GM19328 (cell line): ENCODE measurements around the gene FAM118B.
"Not testable (repeated sequence)": the region's sequence is repeated elsewhere in the genome, so short reads cannot be mapped to it uniquely, and the experiment has no call there.

ENCODE experiments used
- ATAC-seq: cut with Tn5 transposase; IDR thresholded peaks from one replicate; pipeline ENCODE4 v1.9.1; 2021; ENCODE audit warnings: mild to moderate bottlenecking, moderate library complexity; ENCODE audit not compliant: unreplicated experiment

FAM118B gene

DNA sequence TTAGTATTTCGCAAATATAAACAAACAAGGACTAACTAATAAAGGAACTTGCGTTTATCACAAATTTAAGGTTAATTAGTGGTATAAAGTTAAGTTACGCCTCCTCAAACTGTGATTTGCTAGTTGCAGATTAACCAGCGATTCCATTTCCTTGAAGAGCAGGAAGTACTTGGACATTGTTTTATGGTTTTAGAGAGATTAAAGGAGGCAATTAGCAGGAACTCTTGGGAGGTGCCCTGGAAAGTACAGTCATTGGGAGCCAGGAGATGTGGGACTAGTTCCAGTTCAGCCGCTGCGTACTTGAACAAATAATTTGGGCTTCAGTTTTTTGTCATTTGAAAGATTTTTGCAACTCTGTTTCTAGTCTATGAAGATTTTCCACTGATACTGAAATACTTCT, 3.3 kb downstream of the FAM118B start:
- no peak for ATAC-seq

DNA sequence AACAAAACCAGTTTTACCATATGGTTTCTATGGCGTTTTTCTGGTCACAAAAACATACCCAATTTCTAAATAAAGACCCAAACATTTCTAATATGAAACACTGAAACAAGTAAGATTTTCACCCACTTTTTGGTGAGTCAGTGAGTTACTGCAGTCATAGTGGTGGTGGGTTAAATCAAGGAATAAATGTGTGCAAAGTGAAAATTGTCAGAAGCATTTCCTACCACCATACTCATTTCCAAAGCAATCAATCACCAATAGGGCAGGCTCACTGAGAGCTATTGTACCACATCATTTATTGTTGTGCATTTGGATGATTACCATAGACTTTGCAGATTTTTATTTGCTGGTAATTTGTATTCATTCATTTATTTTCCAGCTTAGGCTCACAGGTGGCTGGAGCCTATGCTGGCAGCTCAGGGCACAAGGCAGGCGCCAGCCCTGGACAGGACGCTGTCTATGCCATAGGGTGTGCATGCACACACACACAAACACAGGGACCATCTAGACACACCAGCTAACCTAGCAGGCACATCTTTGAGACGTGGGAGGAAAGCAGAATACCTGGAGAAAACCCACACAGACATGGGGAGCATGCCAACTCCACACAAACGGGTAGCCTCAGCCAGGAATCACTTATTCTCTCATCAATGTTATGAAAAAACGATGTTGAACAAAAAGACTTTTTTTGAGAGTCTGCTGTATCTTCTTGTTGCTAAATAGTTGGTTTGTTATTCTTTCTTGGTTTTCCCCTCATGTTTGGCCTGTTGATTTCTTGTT, 5.1 kb downstream of the FAM118B start:
- ATAC-seq, result no peak

DNA sequence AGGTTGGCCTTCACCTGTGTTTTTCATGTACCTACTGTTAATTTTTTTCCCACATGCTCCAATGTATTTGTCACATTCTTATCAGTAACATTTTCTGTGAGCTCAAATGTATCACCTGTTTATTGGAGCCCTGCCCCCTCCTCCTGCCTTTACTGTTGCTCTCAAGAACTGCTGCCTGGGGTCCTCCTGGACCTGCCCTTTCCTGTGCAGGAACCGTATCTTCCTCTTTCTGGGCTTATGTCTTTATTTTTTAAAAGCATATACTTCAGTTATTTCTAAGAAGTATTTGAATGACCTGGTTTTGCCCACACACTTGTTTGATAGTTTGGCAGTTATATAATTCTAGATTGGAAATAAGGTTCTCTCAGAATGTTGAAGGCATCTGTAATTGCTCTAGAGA, 5.9 kb downstream of the FAM118B start:
- ATAC-seq, result no peak

DNA sequence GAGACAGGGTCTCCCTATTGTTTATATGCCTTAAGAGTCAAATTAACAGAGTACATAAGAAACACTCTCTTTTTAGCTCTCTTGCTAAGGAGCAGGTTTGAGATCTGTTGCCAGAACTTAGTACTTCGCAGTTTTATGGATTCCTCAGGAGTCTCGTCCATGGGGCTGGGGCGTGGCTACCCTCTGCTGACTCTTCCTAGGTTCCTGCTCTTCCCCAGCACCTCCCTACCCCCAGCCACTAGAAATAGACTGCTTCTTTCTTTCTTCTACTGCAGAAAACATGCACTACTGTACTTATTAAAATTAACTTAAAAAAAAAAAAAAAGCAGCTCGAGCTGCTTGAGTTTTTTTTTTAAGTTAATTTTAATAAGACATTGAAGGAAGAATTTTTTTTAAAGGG, 8.0 kb downstream of the FAM118B start:
- no peak for ATAC-seq

DNA sequence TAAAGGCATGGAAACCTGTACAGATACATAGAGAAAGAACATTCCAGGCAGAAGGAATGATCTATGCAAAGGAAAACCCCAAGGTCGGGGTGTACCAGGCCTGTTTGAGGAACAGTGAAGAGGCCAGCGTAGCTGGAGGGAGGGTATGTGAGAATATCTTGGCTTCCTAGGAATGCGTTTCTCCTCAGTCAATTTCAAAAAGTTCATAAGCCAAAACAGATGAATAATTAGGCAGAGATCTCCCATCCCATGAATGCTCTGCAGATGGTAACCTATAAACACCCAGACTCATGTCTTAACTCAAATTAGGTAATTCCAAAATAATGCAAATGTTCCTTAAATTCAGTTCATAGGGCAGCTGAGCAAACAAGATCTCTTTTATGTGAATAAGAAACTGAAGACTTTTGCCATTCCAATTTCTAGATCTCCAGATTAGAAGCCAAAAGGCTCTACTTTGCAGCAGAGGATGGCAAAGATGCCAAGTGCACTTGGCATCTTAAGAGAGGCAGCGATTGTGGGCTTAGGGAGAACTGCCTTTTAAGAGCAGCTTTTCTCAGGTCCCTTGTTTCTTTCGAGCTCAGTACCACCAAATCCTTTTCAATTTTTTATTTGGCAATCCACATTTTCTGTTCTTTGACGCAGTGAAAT, 13.2 kb downstream of the FAM118B start:
- ATAC-seq, result no peak

DNA sequence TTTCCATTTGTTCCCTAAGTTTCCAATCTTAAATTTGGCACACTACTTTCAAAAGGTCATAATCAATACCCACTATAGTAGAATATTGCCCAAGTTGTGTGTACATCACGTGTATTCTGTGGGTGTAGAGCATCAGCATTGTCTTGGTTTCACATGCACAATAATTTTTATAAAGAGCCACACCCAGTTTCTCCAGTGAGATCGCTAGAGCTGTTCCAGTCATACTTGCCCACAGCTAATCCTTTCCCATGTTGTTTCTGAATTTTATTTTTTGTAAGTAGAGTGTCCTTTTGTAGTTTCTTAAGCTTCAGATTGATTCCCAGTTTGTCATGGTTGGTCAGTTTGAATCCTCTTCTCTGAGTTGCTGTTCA, 13.7 kb downstream of the FAM118B start:
- no peak for ATAC-seq

DNA sequence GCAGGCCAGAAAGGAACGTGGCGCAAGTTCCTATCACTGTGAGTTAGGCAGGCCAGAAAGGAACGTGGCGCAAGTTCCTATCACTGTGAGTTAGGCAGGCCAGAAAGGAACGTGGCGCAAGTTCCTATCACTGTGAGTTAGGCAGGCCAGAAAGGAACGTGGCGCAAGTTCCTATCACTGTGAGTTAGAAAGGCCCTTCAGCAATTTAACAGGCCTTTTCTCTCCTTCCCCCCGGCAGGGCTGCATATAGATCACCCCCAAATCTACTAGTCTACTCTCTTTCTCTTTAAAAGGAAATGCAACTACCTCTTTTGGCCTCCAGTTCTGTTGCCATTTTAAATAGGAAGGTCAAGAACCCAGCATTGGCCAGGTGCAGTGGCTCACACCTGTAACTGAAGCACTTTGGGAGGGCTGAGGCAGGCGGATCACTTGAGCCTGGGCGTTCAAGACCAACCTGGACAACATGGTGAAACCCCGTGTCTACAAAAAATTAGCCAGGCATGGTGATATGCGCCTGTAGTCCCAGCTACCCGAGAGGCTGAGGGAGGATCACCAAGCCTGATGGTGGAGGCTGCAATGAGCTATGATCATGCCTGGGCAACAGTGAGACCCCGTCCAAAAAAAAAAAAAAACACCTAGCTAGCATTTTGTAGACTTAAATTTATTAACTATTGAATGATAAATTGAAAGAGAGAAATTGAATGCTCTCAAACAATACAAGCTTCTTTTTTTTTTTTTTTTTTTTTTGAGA, 14.9 kb downstream of the FAM118B start:
- ATAC-seq, result no peak

DNA sequence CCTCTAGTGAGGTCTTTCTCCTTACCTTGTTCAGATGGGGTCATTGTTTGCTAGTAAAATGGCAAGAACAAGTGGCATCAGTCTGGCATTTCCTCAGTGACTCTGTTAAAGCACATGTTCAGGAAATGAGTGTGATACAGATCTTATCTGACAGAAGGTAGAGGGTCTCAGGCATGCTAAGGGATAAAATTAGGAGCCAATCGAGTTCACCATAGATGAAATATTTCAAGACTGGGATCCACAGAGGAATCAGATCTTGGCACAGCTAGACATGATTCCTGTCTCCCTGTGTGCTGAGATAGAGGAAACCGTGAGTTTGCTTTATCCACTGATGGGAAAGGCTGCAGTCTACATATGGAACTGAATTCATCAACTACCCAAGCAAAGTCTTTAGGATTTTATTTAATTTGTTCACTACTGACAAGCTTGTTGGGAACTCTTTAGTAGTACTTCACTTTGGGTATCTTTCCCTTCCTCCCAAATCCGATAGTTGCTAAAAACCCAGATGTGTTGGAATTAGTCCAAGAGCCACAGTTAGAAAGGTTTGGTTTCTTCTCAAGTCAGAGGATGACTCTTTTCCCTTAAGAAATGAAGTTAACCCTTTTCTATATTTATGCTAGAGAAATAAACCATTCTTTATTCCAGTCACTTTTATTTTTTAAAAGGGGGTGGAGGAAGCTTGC, 18.4 kb downstream of the FAM118B start:
- ATAC-seq, result no peak

DNA sequence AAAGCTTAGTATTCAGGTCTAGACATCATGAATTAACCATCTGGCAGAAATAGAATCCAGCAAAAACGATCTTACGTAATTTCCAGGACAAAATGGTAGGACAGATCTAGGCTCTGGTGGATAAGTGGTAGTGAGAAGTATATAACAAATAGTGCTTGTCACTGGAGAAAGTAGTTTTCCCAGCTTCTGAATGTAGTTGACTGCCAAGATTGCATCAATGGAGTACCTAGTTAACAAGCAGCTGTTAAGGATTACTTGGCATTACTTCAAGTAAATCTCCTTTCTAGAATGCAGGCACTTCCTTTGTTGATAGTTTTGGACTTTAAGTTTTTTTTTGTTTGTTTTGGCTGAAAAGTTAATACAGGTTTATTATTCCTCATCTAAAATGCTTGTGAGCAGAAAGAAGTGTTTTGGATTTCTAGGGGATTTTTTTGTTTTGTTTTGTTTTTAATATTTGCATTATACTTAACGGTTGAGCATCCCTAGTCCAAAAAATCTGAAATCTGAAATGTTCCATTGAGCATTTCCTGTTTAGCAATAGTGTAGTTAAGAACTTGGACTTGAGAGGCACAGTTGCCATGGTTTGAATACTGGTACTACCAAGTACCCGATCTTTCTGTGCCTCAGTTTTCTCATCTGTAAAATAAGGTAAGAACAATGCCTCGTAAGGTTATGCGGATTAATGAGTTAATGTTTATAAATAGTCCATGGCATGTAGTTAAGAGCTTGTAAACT, 20.3 kb downstream of the FAM118B start:
- no peak for ATAC-seq

DNA sequence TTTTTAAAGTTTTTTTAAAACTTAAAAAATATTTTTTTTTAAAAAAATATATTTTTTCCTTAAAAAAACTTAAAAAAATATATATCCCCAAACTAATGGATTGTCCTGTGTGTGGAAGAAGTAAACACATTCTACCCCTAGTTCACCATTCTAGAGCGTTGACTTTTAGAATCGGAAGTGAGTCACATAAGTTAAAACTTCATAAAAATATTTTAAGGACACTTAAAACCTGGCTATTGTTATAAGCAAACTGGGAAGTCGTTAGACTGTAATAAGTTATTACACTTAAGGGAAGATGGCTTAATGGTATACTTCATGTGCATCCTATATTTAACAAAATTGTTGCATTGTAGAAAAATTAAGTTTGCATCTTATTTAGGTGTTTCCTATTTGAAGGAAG, 21.1 kb downstream of the FAM118B start:
- ATAC-seq, result no peak

DNA sequence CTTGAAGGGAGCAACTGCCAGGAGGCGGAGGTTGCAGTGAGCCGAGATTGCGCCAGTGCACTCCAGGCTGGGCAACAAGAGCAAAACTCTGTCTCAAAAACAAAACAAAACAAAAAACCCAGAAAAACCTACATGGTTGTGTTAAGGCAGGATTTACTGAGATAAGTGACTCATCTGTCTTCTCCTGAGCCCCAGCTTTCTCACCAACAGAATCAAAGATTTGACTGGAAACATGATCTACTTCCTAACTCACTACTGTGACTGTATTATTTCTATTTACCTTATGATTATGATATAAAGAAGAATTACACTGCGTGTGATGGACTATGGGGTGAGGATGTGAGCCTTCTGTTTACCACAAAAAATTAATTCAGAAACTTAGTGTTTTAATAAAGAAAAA, 21.8 kb downstream of the FAM118B start:
- no peak for ATAC-seq

DNA sequence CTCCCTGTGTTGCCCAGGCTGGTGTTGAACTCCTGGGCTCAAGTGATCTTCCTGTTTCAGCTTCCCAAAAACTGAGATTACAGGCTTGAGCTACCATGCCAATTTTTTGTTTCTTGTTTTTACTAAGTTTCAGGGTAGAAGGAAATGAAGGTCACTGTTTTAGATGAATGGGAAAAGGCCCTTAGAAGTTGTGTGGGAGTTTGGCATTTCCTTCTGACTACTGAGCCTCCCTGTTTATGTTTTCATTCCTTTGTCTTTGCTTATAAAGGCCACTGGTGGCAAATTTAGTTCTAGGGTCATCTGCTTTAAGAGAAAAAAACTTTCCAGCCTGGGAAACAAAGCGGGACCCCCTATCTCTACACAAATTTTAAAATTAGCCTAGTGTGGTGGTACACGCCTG, 35.1 kb downstream of the FAM118B start:
- ATAC-seq, result no peak

DNA sequence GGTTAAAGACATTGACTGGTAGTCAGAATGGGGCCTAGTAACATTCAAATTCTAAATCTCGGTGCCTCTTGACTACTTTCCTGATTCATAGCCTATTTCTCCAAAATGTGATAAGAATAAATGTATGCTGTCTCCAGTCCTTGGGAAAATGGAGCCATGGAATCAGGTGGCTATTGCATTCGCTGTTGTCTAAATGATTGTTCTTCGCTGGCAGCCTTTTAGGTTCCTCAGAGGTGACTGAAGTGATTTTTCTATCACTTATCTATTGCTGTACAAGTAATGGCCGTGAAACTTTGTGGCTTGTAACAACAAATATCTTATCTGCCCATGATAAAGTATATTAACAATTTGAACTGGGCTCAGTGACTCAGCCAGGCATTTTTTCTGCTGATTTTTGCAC, 41.7 kb downstream of the FAM118B start:
- ATAC-seq, result no peak

DNA sequence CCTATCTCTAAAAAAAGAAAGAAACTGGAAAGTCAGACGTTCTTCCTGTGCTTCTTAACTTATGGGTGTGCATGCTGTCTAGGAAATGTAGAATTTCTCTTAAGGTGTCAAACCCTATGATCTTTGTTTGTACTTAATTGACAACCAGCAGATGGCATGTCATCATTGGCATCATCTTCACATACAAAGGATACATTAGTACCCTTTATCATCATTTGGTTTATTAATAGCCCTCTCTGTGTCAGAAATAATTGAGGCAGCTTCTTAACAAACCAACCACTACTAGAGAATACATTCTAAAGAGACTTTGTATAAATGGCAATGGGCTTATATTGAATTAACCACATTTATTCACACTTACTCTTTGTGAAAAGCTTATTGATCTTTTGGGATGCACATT, 43.2 kb downstream of the FAM118B start:
- ATAC-seq, result no peak

DNA sequence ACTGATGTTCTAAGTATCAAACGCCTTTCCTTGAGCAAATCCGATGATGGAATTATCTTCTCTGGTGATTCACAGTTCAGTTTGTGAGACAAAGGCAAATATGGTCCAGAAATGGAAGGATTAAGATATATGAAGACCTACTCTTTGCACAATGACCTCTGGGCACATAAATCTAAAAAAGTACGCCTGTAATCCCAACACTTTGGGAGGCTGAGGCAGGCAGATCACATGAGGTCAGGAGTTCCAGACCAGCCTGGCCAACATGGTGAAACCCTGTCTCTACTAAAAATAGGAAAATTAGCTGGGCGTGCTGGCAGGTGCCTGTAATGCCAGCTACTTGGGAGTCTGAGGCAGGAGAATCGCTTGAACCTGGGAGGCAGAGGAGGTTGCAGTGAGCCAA, 43.9 kb downstream of the FAM118B start:
- ATAC-seq, result not testable (repeated sequence)

DNA sequence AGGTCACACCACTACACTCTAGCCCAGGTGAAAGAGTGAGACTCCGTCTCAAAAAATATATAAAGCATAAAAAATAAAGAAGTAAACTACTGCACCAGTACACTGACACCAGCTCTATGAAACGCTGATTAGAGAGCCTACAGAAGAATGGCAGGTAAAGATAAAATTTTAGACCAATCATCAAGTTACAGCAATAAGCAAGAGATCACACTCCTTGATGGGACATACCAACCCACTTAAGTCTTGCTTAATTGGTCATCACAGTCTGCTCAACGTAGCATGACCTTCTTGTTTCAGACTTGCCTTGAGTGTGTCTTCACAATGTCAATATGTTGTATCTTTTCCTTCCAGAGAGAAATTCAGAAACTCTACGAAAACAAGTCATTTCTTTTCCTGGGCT, 44.6 kb downstream of the FAM118B start:
- ATAC-seq, result no peak

DNA sequence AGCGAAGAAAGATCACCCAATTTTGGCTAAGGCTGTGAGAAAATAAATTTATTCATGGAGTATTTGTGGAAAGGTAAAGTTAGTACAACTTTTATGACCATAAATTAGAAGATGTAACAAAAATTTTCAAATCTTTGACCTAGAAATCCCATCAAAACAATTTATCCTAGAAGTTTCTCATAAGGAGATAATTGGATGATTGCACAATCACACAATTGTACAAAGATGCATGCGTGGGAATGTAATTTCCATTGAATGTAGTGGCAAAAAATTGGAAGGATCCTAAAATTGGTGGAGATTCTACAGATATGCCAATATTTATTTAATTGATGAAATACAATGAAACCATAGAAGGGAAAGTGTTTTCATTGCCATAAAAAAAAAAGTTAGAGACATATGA, 45.6 kb downstream of the FAM118B start:
- ATAC-seq, result no peak

DNA sequence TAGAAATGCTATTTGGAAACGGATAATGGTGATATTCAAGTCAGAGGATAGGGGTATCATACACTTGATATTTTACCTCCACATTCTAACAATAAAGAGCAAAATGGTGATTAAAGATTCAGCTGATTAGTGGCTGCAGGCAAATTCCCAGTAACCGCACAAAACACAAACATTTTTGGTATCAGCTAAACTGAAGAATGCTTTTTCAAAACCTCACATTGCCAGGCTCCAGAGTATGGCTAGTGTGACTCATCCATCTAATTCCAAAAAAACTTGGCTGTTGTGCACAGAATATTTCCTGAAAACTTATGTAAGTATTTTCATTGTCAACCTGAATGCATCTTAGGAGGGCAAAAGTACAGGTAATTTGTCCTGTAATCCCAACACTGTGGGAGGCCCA, 46.2 kb downstream of the FAM118B start:
- ATAC-seq, result no peak

DNA sequence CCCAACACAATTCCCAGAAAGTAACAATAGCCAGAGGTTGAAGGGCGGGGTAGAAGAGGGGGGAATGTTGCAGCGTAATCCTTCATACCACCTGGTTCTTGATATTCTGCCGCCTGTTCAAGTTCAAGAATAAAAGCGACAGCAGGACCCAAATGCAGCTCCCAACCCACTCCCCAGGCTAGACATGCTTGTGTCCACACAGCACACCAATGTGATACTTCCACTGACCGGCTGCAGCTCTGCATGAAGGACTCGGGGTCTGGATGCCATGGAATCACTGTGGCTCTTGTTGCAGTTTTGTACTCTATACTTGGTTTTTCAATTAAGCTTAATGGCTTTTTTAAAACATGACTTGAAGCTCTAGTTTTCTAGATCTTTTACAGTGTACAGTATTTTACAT, 50.6 kb downstream of the FAM118B start:
- ATAC-seq, result no peak

DNA sequence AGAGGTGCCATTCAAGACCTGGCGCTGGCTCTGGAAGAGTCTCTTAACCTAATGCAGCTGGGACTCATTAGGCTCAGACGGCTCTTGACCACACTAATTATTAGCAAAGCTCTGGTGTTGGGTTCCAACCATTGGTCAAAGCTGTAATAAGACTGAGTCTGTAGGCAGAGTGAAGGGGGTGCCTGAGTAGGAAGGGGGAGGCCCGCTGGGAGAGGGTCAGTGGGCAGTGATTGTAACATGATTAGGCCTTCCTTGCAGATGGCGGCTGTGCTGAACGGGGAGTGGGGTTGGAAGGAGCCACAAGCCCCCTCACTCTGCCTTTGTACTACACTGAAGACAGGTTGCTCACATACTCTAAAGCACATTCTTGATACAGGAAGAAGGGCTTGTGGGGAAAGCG, 51.9 kb downstream of the FAM118B start:
- ATAC-seq, result no peak

DNA sequence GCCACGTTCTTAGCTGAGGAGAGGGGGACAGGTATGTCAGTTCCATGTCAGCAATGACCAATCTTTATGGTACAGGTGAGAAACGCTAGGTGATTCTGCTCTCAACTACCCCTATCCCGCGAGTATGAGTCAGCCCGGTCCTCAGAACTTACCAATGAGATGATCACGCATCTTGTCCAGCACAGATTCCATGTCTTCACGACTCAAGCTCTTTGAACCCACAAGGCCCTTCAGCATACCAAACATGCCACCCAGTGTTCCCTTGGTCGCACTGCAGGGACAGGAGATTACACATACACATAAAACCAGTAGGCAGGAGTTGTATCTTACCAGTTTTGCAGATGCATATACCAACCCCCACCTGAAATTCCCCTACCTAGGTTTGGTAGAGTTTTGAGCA, 54.2 kb downstream of the FAM118B start:
- no peak for ATAC-seq
